Uterus (tissue), 4 donors: ENCODE data around the gene SPAG4. TPM values are rescaled to one million over a fixed set of nuclear protein-coding genes. Genes with fewer than 3 reads are reported as not detected.
A peak's percentile ranks its signal among the peaks of the same experiment; 100 is the strongest.

Source experiments
- DNase-seq, 2 donors: peaks; one replicate each; pipeline ENCODE4 v3.0.0-alpha.2; 2019 to 2020
- H3K27ac ChIP-seq, 2 donors: fragments of 200-600 bp; sonication (generic); 1 replicate in 1 of 2; 2 replicates in 1 of 2; pipeline ENCODE4 v1.5.1; 2016 to 2018
- H3K27me3 ChIP-seq, 2 donors: fragments of 200-600 bp; sonication (generic); one replicate each; pipeline ENCODE4 v1.5.1; 2018 to 2019; ENCODE audit warnings: control low read depth in 1 of 2
- H3K36me3 ChIP-seq, 2 donors: fragments of 200-600 bp; sonication (generic); one replicate each; pipeline ENCODE4 v1.5.1; 2019; ENCODE audit warnings: control low read depth in 1 of 2
- H3K4me1 ChIP-seq, 2 donors: fragments of 200-600 bp; sonication (generic); one replicate each; pipeline ENCODE4 v1.5.1; 2018 to 2019; ENCODE audit warnings: control low read depth in 1 of 2
- H3K4me3 ChIP-seq, 2 donors: fragments of 200-600 bp; sonication (generic); 1 replicate in 1 of 2; 2 replicates in 1 of 2; pipeline ENCODE4 v1.5.1; 2018 to 2019; ENCODE audit warnings: mild to moderate bottlenecking in 1 of 2
- H3K9me3 ChIP-seq, 2 donors: fragments of 200-600 bp; sonication (generic); one replicate each; pipeline ENCODE4 v1.5.1; 2019; ENCODE audit warnings: control low read depth in 1 of 2
- POLR2A ChIP-seq, 2 donors: fragments of 450-650 bp; IDR thresholded peaks; one replicate each; pipeline ENCODE4 v1.6.1; 2016; ENCODE audit warnings: antibody characterized with exemption in 2 of 2, mild to moderate bottlenecking in 1 of 2, moderate library complexity in 1 of 2
- intact Hi-C: fragments of 100-400 bp; cut with DNase I; formaldehyde crosslinking; loops from one replicate; pipeline ENCODE4 v1.15.1; 2023; ENCODE audit warnings: low total_unique reads
- total RNA-seq, 4 donors: library from RNA; depleted of rRNA in 3 of 4; stranded (reverse); fragments of >200 nt in 3 of 4; gene quantifications; one replicate each; pipeline versions ENCODE4 v1.1.0 to v1.2.4, GENCODE V29; 2014 to 2023
- TF ChIP-seq, protein P1 (sequence below), 4 experiments: fragments of 200-600 bp in 2 of 4; fragments of 450-650 bp in 2 of 4; sonication (generic) in 2 of 4; IDR thresholded peaks; one replicate each; pipeline ENCODE4 v1.5.1; 2016 to 2019; ENCODE audit warnings: antibody characterized with exemption in 4 of 4, mild to moderate bottlenecking in 2 of 4, moderate library complexity in 1 of 4
- donor health status: DM: yes; HTN: yes; CAD: no.

Gene SPAG4
- total RNA-seq, 4 donors from 2014 or later: 2.1 to 8.4 TPM; not detected in 2

DNA sequence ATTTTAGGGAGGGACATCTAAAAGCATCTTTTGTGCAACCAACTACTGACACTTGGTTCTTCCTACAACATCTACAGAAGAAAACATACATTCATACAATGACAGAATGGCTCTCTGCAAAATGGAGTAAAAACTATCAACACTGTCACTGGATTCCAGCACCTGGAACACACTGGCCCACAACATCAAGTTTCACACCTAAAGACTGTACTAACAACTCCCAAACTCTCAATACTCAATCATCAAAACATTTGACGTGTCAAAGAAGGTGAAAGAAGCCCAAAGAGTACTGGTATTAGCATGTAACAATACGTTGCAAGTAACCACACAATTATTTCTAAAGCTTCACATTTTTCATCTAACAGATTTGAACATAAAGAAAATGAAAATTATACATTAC lies 46.9 kb downstream of the SPAG4 start:
- Histone ChIP-seq H3K9me3 (no peaks in the 10 kb centered on the region), H3K27me3 (no peaks in the 10 kb centered on the region), H3K4me3 (peak overlapping the region; percentile 71 to 85), H3K27ac (peak overlapping the region in 1 of 2 donors; percentile 96), H3K36me3 (no peaks in the 10 kb centered on the region), H3K4me1 (peaks cover 0 to 6% of the 10 kb centered on the region in 2 donors)
- intact Hi-C loops: no loop called here
- TF ChIP-seq, protein P1, sequence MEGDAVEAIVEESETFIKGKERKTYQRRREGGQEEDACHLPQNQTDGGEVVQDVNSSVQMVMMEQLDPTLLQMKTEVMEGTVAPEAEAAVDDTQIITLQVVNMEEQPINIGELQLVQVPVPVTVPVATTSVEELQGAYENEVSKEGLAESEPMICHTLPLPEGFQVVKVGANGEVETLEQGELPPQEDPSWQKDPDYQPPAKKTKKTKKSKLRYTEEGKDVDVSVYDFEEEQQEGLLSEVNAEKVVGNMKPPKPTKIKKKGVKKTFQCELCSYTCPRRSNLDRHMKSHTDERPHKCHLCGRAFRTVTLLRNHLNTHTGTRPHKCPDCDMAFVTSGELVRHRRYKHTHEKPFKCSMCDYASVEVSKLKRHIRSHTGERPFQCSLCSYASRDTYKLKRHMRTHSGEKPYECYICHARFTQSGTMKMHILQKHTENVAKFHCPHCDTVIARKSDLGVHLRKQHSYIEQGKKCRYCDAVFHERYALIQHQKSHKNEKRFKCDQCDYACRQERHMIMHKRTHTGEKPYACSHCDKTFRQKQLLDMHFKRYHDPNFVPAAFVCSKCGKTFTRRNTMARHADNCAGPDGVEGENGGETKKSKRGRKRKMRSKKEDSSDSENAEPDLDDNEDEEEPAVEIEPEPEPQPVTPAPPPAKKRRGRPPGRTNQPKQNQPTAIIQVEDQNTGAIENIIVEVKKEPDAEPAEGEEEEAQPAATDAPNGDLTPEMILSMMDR (IDR thresholded peaks at IDR 0.05): no peak
- TF ChIP-seq POLR2A (IDR thresholded peaks at IDR 0.05): no peak
- no peak for DNase-seq

DNA sequence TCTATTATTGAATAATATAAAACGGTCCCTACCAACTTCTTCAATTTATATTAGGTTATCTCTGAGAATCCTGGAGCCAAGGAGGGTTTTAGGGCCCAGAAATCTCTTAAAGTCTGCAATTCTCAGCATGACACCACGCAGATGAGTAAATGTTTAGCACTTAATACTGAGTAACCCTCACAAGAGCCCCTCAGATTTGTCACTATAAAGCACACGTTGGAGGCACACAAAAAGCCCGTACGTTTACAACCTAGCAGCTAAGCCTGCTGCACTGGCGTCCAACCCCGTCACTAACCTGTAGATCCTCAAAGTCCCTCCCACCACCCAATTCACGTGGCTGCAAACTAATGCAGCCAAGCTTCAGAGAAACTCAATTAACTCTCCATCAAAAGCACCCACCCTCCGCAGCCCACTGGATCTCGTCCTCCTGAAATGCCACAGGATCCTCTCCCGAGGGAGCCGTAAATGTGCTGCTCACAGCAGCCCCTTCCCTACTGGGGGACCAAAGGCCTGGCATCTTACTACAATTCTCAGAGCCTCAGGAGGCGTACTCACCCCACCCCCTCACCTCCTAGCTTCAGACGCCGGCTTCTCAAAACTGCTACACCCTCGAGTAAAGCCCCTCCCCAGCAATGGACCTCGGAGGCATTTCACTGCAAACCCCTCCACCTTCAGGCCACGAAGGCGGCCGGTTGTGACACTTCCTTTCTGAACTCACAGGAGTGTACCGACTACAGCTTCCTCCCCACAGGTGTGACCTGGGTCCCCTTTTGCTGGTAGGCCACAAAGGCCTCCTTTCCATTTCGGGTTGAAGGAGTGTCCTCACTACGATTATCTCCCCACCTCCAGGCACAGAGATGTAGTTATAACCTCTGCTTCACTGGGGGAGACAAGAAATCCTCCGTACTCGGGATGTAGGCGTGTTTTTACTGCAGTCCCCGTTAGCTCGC lies 48.2 kb downstream of the SPAG4 start:
- Histone ChIP-seq H3K36me3 (no peaks in the 10 kb centered on the region), H3K4me1 (peaks cover 0 to 6% of the 10 kb centered on the region in 2 donors), H3K27me3 (no peaks in the 10 kb centered on the region), H3K9me3 (no peaks in the 10 kb centered on the region), H3K27ac (peak overlapping the region; percentile 96), H3K4me3 (peak overlapping the region; percentile 71 to 85)
- intact Hi-C loops: no loop called here
- DNase-seq: peak; percentile 30 to 33
- TF ChIP-seq, protein P1 (IDR thresholded peaks at IDR 0.05): no peak
- TF ChIP-seq POLR2A (IDR thresholded peaks at IDR 0.05): no peak

DNA sequence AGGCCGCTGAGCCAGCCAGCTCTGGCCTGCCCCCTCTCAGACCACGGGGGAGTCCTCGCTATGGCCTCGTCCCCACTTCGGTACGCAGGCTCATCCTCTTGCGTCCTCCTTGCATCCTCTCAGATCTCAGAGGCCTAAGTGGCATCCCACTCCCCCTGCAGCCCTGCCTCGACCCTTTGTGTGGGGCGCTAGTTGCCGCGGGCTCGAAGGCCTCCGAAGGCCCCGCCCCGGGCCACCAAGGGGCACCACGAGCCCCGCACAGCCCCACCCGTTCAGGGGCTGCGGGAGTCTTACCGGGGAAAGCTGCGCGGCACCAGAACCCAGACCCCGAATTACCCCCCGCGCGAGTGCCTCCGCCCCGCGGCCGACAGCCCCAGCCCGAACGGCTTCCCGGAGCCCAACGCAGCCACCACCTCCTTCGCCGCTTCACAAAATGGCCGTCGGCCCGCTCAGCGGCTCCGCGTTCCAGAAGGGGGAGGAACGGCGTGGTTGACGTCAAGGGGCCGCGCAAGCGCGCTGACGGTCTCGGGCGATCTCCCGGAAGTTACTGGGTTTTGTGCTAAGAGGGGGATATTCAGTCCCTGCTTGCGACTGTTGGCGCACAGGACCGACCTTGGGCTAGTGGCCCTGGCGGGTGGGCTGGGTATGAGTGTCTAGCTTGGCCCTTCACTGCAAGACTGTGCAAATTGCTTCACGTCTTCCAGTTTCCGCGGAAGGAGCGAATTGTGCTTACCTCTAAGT lies 49.0 kb downstream of the SPAG4 start, which contains the start of the genes CPNE1 and RBM12:
TSS of gene CPNE1 (minus strand) at position 435 of the 741 bp plus-strand sequence. CDS start 31,977 bp downstream, outside the sequence.
TSS of gene RBM12 (minus strand) at position 435 of the 741 bp plus-strand sequence. CDS start 9,578 bp downstream, outside the sequence.
- intact Hi-C loops: no loop called here

DNA sequence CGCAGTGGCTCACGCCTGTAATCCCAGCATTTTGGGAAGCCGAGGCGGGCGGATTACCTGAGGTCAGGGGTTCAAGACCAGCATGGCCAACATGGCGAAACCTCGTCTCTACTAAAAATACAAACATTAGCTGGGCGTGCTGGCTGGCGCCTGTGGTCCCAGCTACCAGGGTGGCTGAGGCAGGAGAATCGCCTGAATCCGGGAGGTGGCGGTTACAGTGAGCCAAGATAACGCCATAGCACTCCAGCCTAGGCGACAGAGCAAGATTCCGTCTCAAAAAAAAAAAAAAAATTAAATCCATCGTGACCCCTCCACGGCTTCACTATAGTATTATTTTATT lies 50.3 kb downstream of the SPAG4 start:
- peaks cover 0 to 2% of the 10 kb centered on the region in 2 donors for H3K4me1 ChIP-seq
- H3K4me3 ChIP-seq: no peak overlapping the region
- no peaks in the 10 kb centered on the region for H3K27me3 ChIP-seq
- intact Hi-C loops: no loop called here
- no peak for DNase-seq
- peak overlapping the region in 1 of 2 donors; percentile 96 for H3K27ac ChIP-seq
- H3K36me3 ChIP-seq: no peaks in the 10 kb centered on the region
- H3K9me3 ChIP-seq: no peaks in the 10 kb centered on the region
- TF ChIP-seq, protein P1 (IDR thresholded peaks at IDR 0.05): no peak
- no peak for TF ChIP-seq POLR2A (IDR thresholded peaks at IDR 0.05)

More for the DNA sequence above, 49.0 kb downstream of the SPAG4 start, which contains the start of the genes CPNE1 and RBM12:
- DNase-seq: peak; percentile 91 to 94
- TF ChIP-seq POLR2A (IDR thresholded peaks at IDR 0.05): peak; percentile 95 to 96
- TF ChIP-seq, protein P1 (IDR thresholded peaks at IDR 0.05): peak in 2 of 4 experiments; percentile 14 to 20
- Histone ChIP-seq H3K27me3 (no peaks in the 10 kb centered on the region), H3K4me1 (peaks cover 0 to 6% of the 10 kb centered on the region in 2 donors), H3K36me3 (no peaks in the 10 kb centered on the region), H3K27ac (peak within 1 kb of the TSS; percentile 96), H3K9me3 (no peaks in the 10 kb centered on the region), H3K4me3 (peak within 1 kb of the TSS; percentile 71 to 85)
